Measurements from ENCODE around the gene SHISA9.

The SHISA9 gene

GRCh38 chr16:13046061-13046821 is 144.8 kb downstream of the SHISA9 start:
- no peak for TF ChIP-seq RARB (CRISPR knock-in tag; IDR thresholded peaks at IDR 0.05)
- no peak for TF ChIP-seq ISL1 (CRISPR knock-in tag; IDR thresholded peaks at IDR 0.05)
- no peak for TF ChIP-seq OSR1 (CRISPR knock-in tag; IDR thresholded peaks at IDR 0.05)
- no peak for TF ChIP-seq BACH2 (CRISPR knock-in tag; IDR thresholded peaks at IDR 0.05; ENCODE audit: borderline replicate concordance)
- no peak for TF ChIP-seq POU6F1 (CRISPR knock-in tag; IDR thresholded peaks at IDR 0.05; ENCODE audit: borderline replicate concordance, low read depth)
- no peak for TF ChIP-seq ESRRG (CRISPR knock-in tag; IDR thresholded peaks at IDR 0.05)
- no peak for TF ChIP-seq ZNF565 (CRISPR knock-in tag; conservative IDR thresholded peaks at IDR 0.05; ENCODE audit: low read depth)
- no peak for TF ChIP-seq CREB5 (CRISPR knock-in tag; IDR thresholded peaks at IDR 0.05; ENCODE audit: low read depth)
- no peak for TF ChIP-seq TOX (CRISPR knock-in tag; IDR thresholded peaks at IDR 0.05; ENCODE audit: borderline replicate concordance)
- TF ChIP-seq GLIS3 (CRISPR knock-in tag; IDR thresholded peaks at IDR 0.05) = no peak
- TF ChIP-seq PATZ1 (CRISPR knock-in tag; IDR thresholded peaks at IDR 0.05; ENCODE audit: borderline replicate concordance) = no peak
- TF ChIP-seq ZNF8 (CRISPR knock-in tag; IDR thresholded peaks at IDR 0.05) = no peak
- no peak for ATAC-seq

GRCh38 chr16:13047276-13047675 is 145.9 kb downstream of the SHISA9 start:
- no peak for TF ChIP-seq GLIS3 (CRISPR knock-in tag; IDR thresholded peaks at IDR 0.05)
- no peak for TF ChIP-seq PPARA (CRISPR knock-in tag; IDR thresholded peaks at IDR 0.05; ENCODE audit: borderline replicate concordance)
- TF ChIP-seq ZFP3 (CRISPR knock-in tag; IDR thresholded peaks at IDR 0.05) = no peak
- TF ChIP-seq CSDC2 (CRISPR knock-in tag; IDR thresholded peaks at IDR 0.05) = no peak
- TF ChIP-seq SNAI2 (CRISPR knock-in tag; IDR thresholded peaks at IDR 0.05) = no peak
- no peak for TF ChIP-seq POU6F1 (CRISPR knock-in tag; IDR thresholded peaks at IDR 0.05; ENCODE audit: borderline replicate concordance, low read depth)
- no peak for TF ChIP-seq TOX (CRISPR knock-in tag; IDR thresholded peaks at IDR 0.05; ENCODE audit: borderline replicate concordance)
- TF ChIP-seq, protein P1, sequence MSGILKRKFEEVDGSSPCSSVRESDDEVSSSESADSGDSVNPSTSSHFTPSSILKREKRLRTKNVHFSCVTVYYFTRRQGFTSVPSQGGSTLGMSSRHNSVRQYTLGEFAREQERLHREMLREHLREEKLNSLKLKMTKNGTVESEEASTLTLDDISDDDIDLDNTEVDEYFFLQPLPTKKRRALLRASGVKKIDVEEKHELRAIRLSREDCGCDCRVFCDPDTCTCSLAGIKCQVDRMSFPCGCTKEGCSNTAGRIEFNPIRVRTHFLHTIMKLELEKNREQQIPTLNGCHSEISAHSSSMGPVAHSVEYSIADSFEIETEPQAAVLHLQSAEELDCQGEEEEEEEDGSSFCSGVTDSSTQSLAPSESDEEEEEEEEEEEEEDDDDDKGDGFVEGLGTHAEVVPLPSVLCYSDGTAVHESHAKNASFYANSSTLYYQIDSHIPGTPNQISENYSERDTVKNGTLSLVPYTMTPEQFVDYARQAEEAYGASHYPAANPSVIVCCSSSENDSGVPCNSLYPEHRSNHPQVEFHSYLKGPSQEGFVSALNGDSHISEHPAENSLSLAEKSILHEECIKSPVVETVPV (CRISPR knock-in tag; IDR thresholded peaks at IDR 0.05) = no peak
- no peak for TF ChIP-seq ZNF70 (CRISPR knock-in tag; IDR thresholded peaks at IDR 0.05)
- TF ChIP-seq ZNF565 (CRISPR knock-in tag; conservative IDR thresholded peaks at IDR 0.05; ENCODE audit: low read depth) = no peak
- no peak for TF ChIP-seq BACH2 (CRISPR knock-in tag; IDR thresholded peaks at IDR 0.05; ENCODE audit: borderline replicate concordance)
- no peak for TF ChIP-seq ISL1 (CRISPR knock-in tag; IDR thresholded peaks at IDR 0.05)
- no peak for TF ChIP-seq PATZ1 (CRISPR knock-in tag; IDR thresholded peaks at IDR 0.05; ENCODE audit: borderline replicate concordance)
- TF ChIP-seq TCF4 (CRISPR knock-in tag; IDR thresholded peaks at IDR 0.05; ENCODE audit: borderline replicate concordance) = no peak
- TF ChIP-seq ZFP30 (CRISPR knock-in tag; IDR thresholded peaks at IDR 0.05) = no peak
- no peak for TF ChIP-seq ARNTL (CRISPR knock-in tag; IDR thresholded peaks at IDR 0.05; ENCODE audit: borderline replicate concordance, low read depth)
- TF ChIP-seq, protein P2, sequence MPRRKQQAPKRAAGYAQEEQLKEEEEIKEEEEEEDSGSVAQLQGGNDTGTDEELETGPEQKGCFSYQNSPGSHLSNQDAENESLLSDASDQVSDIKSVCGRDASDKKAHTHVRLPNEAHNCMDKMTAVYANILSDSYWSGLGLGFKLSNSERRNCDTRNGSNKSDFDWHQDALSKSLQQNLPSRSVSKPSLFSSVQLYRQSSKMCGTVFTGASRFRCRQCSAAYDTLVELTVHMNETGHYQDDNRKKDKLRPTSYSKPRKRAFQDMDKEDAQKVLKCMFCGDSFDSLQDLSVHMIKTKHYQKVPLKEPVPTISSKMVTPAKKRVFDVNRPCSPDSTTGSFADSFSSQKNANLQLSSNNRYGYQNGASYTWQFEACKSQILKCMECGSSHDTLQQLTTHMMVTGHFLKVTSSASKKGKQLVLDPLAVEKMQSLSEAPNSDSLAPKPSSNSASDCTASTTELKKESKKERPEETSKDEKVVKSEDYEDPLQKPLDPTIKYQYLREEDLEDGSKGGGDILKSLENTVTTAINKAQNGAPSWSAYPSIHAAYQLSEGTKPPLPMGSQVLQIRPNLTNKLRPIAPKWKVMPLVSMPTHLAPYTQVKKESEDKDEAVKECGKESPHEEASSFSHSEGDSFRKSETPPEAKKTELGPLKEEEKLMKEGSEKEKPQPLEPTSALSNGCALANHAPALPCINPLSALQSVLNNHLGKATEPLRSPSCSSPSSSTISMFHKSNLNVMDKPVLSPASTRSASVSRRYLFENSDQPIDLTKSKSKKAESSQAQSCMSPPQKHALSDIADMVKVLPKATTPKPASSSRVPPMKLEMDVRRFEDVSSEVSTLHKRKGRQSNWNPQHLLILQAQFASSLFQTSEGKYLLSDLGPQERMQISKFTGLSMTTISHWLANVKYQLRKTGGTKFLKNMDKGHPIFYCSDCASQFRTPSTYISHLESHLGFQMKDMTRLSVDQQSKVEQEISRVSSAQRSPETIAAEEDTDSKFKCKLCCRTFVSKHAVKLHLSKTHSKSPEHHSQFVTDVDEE (CRISPR knock-in tag; IDR thresholded peaks at IDR 0.05) = no peak
- TF ChIP-seq OSR1 (CRISPR knock-in tag; IDR thresholded peaks at IDR 0.05) = no peak
- TF ChIP-seq RARB (CRISPR knock-in tag; IDR thresholded peaks at IDR 0.05) = no peak
- no peak for TF ChIP-seq ZC3H10 (CRISPR knock-in tag; IDR thresholded peaks at IDR 0.05)
- no peak for ATAC-seq
